ENCODE results near the gene LYZL1.
"Not testable (repeated sequence)": the region's sequence is repeated elsewhere in the genome, so short reads cannot be mapped to it uniquely, and the experiment has no call there.

LYZL1 gene

GRCh38 chr10:29288906-29289305, at the start of gene LYZL1:
TSS of gene LYZL1 (plus strand) at chr10:29289070. CDS start at chr10:29291868, 2,798 bp downstream.
- DNase-seq: not testable (repeated sequence)

GRCh38 chr10:29239569-29240472, 49.0 kb upstream of the LYZL1 start:
- DNase-seq: no peak

GRCh38 chr10:29240986-29241660, 47.7 kb upstream of the LYZL1 start:
- no peak for DNase-seq

- DNase-seq: no peak
Observed at GRCh38 chr10:29241925-29242324, 46.9 kb upstream of the LYZL1 start.

- DNase-seq: no peak
Observed at GRCh38 chr10:29243066-29243465, 45.8 kb upstream of the LYZL1 start.

- DNase-seq: no peak
Observed at GRCh38 chr10:29243750-29244149, 45.1 kb upstream of the LYZL1 start.

GRCh38 chr10:29244978-29245377, 43.9 kb upstream of the LYZL1 start:
- DNase-seq: no peak

GRCh38 chr10:29245476-29245875, 43.4 kb upstream of the LYZL1 start:
- no peak for DNase-seq

- DNase-seq: no peak
Observed at GRCh38 chr10:29246449-29246848, 42.4 kb upstream of the LYZL1 start.

- DNase-seq: no peak
Observed at GRCh38 chr10:29248158-29248557, 40.7 kb upstream of the LYZL1 start.

GRCh38 chr10:29249018-29249417, 39.9 kb upstream of the LYZL1 start:
- no peak for DNase-seq

- no peak for DNase-seq
Observed at GRCh38 chr10:29250066-29250465, 38.8 kb upstream of the LYZL1 start.

- no peak for DNase-seq
Observed at GRCh38 chr10:29252811-29253689, 35.8 kb upstream of the LYZL1 start.

- no peak for DNase-seq
Observed at GRCh38 chr10:29253690-29254029, 35.2 kb upstream of the LYZL1 start.

GRCh38 chr10:29254123-29255046, 34.5 kb upstream of the LYZL1 start:
- no peak for DNase-seq

GRCh38 chr10:29255104-29255503, 33.8 kb upstream of the LYZL1 start:
- no peak for DNase-seq

- no peak for DNase-seq
Observed at GRCh38 chr10:29256019-29256418, 32.9 kb upstream of the LYZL1 start.

GRCh38 chr10:29256586-29256985, 32.3 kb upstream of the LYZL1 start:
- DNase-seq: no peak

GRCh38 chr10:29257106-29257783, 31.6 kb upstream of the LYZL1 start:
- DNase-seq: no peak

- no peak for DNase-seq
Observed at GRCh38 chr10:29257784-29258135, 31.1 kb upstream of the LYZL1 start.

GRCh38 chr10:29259498-29259897, 29.4 kb upstream of the LYZL1 start:
- no peak for DNase-seq

- no peak for DNase-seq
Observed at GRCh38 chr10:29263506-29263905, 25.4 kb upstream of the LYZL1 start.
